NCI-H187 treated with DMSO at 0.1 percent for 48 hours (cell line): Measurements from ENCODE around the gene MAZ.

Experiments
- DNase-seq: peaks from one replicate; lab custom pipeline; 2025; lab: John Stamatoyannopoulos, UW

The MAZ gene

GRCh38 chr16:29857133-29857760, 50.9 kb downstream of the MAZ start:
- DNase-seq: no peak

- DNase-seq: no peak
Observed at GRCh38 chr16:29858149-29858849, 52.0 kb downstream of the MAZ start.

- DNase-seq: no peak
Observed at GRCh38 chr16:29858974-29859373, 52.6 kb downstream of the MAZ start.

- DNase-seq: no peak
Observed at GRCh38 chr16:29860218-29860617, 53.9 kb downstream of the MAZ start.
